ENCODE data around the gene SPEG. TPM values are rescaled to one million over a fixed set of nuclear protein-coding genes. Genes with fewer than 3 reads are reported as not detected.
A peak's percentile ranks its signal among the peaks of the same experiment; 100 is the strongest.

SPEG gene
- total and polyA plus RNA-seq, 2 of the 13 experiments (the other 11 are each of a cell fraction or from before 2014, with no cell fraction given): 0.18 to 0.24 TPM

- Histone ChIP-seq H3K9ac (ENCODE audit: insufficient read depth, low read depth, low read length) (no peak overlapping the region), H2AFZ (ENCODE audit: low read length) (no peak overlapping the region), H4K20me1 (ENCODE audit: insufficient read depth, low read length) (peaks cover 11% of the 10 kb centered on the region; the same call in 1 of the 2 replicates), H3K27me3 (ENCODE audit: control insufficient read depth in 1 of 2, insufficient read depth in 2 of 2, low read length in 2 of 2) (peaks cover 25 to 86% of the 10 kb centered on the region in 2 experiments), H3K9me3 (ENCODE audit: low read length) (no peaks in the 10 kb centered on the region), H3K36me3 (replicated peaks in 1 of 2; ENCODE audit: control insufficient read depth in 1 of 2, insufficient read depth in 2 of 2, low read length in 2 of 2) (no peaks in the 10 kb centered on the region), H3K4me3 (replicated peaks in 1 of 3; ENCODE audit: insufficient read depth in 1 of 3, low read depth in 2 of 3, low read length in 3 of 3) (no peak overlapping the region), H3K4me1 (ENCODE audit: insufficient read depth, low read length) (peaks cover 40% of the 10 kb centered on the region), H3K27ac (ENCODE audit: extremely low read length, insufficient read depth, low read length) (no peak overlapping the region), H3K79me2 (ENCODE audit: insufficient read depth, low read length) (no peaks in the 10 kb centered on the region), H3K4me2 (ENCODE audit: low read depth, low read length) (no peak overlapping the region)
- no peak for FAIRE-seq
- no TSS peak for BruUV-seq (replicated peaks)
- no peak for ATAC-seq
- TF ChIP-seq EEA1 (CRISPR knock-in tag; IDR thresholded peaks at IDR 0.05; ENCODE audit: borderline replicate concordance) (no peak), HNRNPLL (IDR thresholded peaks at IDR 0.05; ENCODE audit: low read depth, low read length, poor library complexity, severe bottlenecking) (peak; percentile 10), MYC (CRISPR knock-in tag; IDR thresholded peaks at IDR 0.05; ENCODE audit: borderline replicate concordance) (no peak), PAF1 (CRISPR knock-in tag; IDR thresholded peaks at IDR 0.05) (no peak)
- TF ChIP-seq, protein P1, sequence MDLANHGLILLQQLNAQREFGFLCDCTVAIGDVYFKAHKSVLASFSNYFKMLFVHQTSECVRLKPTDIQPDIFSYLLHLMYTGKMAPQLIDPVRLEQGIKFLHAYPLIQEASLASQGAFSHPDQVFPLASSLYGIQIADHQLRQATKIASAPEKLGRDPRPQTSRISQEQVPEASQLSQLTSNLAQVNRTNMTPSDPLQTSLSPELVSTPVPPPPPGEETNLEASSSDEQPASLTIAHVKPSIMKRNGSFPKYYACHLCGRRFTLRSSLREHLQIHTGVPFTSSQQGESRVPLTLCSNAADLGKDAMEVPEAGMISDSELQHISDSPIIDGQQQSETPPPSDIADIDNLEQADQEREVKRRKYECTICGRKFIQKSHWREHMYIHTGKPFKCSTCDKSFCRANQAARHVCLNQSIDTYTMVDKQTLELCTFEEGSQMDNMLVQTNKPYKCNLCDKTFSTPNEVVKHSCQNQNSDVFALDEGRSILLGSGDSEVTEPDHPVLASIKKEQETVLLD (CRISPR knock-in tag; IDR thresholded peaks at IDR 0.05; ENCODE audit: low read depth): no peak
- in situ Hi-C loops (cut with HindIII; ENCODE audit: extremely low pct_ligation_motif_present, low pct_unique_long_range_greater_than_20kb): no loop called here
- CTCF ChIA-PET (ENCODE audit: low intra/inter-chr PET ratio, low total read pairs): no interaction called here
- POLR2A ChIA-PET: interaction anchor here (0.9 kb wide), 1 partner anchor 16 kb away, joined by 4 read pairs; the partner anchor contains the start of gene GMPPA
- 56% methylated on average over 20 of the region's 21 CpGs for WGBS (ENCODE audit: low lambda C conversion rate)
- no peak for DNase-seq (ENCODE audit: low spot score)
- intact Hi-C loops (cut with micrococcal nuclease; ENCODE audit: unreplicated experiment): no loop called here
These were observed 80.2 kb downstream of the SPEG start for GRCh38 chr2:219514836-219515235.

DNA sequence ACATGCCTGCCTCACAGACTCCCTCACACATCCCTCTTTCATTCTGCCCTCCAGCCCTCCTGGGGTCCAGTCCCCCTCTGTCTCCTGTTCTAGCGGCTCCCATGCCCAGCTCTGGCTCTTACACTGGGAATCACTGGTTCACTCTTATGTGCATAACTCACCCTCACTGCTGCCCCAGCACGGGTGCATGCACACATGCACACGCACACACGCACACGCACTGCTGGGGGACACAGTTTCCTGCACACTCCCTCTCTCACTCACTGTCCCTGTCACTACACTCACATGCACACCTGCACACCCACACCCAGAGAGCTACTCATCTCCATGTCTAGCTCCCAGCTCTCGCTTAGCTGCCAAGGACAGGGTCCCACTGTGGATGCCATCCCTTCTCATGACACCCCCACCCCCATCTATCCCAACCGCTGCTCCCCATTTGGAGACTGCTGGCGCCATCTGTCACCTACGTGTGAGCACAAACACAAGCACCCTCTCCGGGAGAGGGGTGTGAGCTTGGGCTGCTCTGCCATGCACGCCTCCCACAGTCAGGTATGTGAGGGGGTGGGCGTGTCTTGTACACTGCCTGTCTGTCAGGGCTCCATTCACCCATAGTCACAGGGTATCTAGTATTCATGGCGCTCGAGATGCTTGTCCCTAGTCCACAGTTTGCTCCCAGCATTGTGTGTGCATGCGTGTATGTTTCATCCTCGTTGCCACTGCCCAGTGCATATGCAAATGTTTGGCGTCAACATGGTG, 81.4 kb downstream of the SPEG start:
- BruUV-seq (replicated peaks): no TSS peak
- intact Hi-C loops (cut with micrococcal nuclease; ENCODE audit: unreplicated experiment): no loop called here
- TF ChIP-seq ARID2 (CRISPR knock-in tag; IDR thresholded peaks at IDR 0.05; ENCODE audit: borderline replicate concordance) (no peak), HNF1B (CRISPR knock-in tag; IDR thresholded peaks at IDR 0.05) (no peak), SPEN (CRISPR knock-in tag; IDR thresholded peaks at IDR 0.05; ENCODE audit: low read depth) (no peak), ZZZ3 (CRISPR knock-in tag; IDR thresholded peaks at IDR 0.05; ENCODE audit: borderline replicate concordance) (no peak), FOXP1 (IDR thresholded peaks at IDR 0.05) (no peak), FOXP1 (CRISPR knock-in tag; IDR thresholded peaks at IDR 0.05) (no peak), ZNF567 (CRISPR knock-in tag; IDR thresholded peaks at IDR 0.05; ENCODE audit: borderline replicate concordance) (no peak), ELF1 (CRISPR knock-in tag; IDR thresholded peaks at IDR 0.05) (no peak)
- TF ChIP-seq, protein P2, sequence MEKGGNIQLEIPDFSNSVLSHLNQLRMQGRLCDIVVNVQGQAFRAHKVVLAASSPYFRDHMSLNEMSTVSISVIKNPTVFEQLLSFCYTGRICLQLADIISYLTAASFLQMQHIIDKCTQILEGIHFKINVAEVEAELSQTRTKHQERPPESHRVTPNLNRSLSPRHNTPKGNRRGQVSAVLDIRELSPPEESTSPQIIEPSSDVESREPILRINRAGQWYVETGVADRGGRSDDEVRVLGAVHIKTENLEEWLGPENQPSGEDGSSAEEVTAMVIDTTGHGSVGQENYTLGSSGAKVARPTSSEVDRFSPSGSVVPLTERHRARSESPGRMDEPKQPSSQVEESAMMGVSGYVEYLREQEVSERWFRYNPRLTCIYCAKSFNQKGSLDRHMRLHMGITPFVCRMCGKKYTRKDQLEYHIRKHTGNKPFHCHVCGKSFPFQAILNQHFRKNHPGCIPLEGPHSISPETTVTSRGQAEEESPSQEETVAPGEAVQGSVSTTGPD (CRISPR knock-in tag; IDR thresholded peaks at IDR 0.05): no peak

More for the DNA sequence above, 81.4 kb downstream of the SPEG start:
- ATAC-seq (no peak), DNase-seq (ENCODE audit: low spot score) (no peak), FAIRE-seq (no peak)
- in situ Hi-C loops (cut with HindIII; ENCODE audit: extremely low pct_ligation_motif_present, low pct_unique_long_range_greater_than_20kb): no loop called here
- Histone ChIP-seq H3K4me3 (replicated peaks in 1 of 3; ENCODE audit: insufficient read depth in 1 of 3, low read depth in 2 of 3, low read length in 3 of 3) (no peak overlapping the region), H3K9me3 (ENCODE audit: low read length) (no peaks in the 10 kb centered on the region), H4K20me1 (ENCODE audit: insufficient read depth, low read length) (peaks cover 11% of the 10 kb centered on the region; the same call in 1 of the 2 replicates), H3K4me2 (ENCODE audit: low read depth, low read length) (no peak overlapping the region), H3K36me3 (replicated peaks in 1 of 2; ENCODE audit: control insufficient read depth in 1 of 2, insufficient read depth in 2 of 2, low read length in 2 of 2) (no peaks in the 10 kb centered on the region), H3K4me1 (ENCODE audit: insufficient read depth, low read length) (peaks cover 31% of the 10 kb centered on the region; the same call in 1 of the 2 replicates), H3K9ac (ENCODE audit: insufficient read depth, low read depth, low read length) (no peak overlapping the region), H3K79me2 (ENCODE audit: insufficient read depth, low read length) (no peaks in the 10 kb centered on the region), H3K27ac (ENCODE audit: extremely low read length, insufficient read depth, low read length) (no peak overlapping the region), H3K27me3 (ENCODE audit: control insufficient read depth in 1 of 2, insufficient read depth in 2 of 2, low read length in 2 of 2) (peaks cover 30 to 96% of the 10 kb centered on the region in 2 experiments), H2AFZ (ENCODE audit: low read length) (no peak overlapping the region)
- WGBS (ENCODE audit: low lambda C conversion rate): 21% methylated on average over 17 of the region's 17 CpGs
- CTCF ChIA-PET (ENCODE audit: low intra/inter-chr PET ratio, low total read pairs): no interaction called here
- POLR2A ChIA-PET: no interaction called here
